Large intestine (tissue), 3 donors: ENCODE data around the gene FFAR1. TPM values are rescaled to one million over a fixed set of nuclear protein-coding genes. Genes with fewer than 3 reads are reported as not detected.

Experiments used
- DNase-seq, 2 donors: peaks; one replicate each; pipeline versions ENCODE4 v3.0.0 to v3.0.0-alpha.2; 2013
- H3K27ac ChIP-seq: one replicate; pipeline ENCODE4 v1.5.1; 2013; ENCODE audit warnings: low read length
- H3K27me3 ChIP-seq: 2 replicates; pipeline ENCODE4 v1.6.1; 2013; ENCODE audit warnings: low read length; ENCODE audit not compliant: control insufficient read depth, insufficient read depth
- H3K36me3 ChIP-seq: 2 replicates; pipeline ENCODE4 v1.6.1; 2013; ENCODE audit warnings: low read length; ENCODE audit not compliant: control insufficient read depth, insufficient read depth
- H3K4me1 ChIP-seq: one replicate; pipeline ENCODE4 v1.6.1; 2013; ENCODE audit warnings: low read length; ENCODE audit not compliant: control insufficient read depth, insufficient read depth
- H3K4me3 ChIP-seq: one replicate; pipeline ENCODE4 v1.5.1; 2013; ENCODE audit warnings: low read length
- H3K9me3 ChIP-seq: one replicate; pipeline ENCODE4 v1.6.1; 2013; ENCODE audit warnings: mild to moderate bottlenecking, low read depth, low read length, moderate library complexity; ENCODE audit not compliant: control insufficient read depth
- WGBS: methylation state at CpG from one replicate; pipeline ENCODE4 v1.1.5; 2013; ENCODE audit warnings: low lambda C conversion rate; ENCODE audit not compliant: insufficient coverage; 5-methylcytosine and 5-hydroxymethylcytosine counted together
- polyA plus RNA-seq: library from polyadenylated mRNA; unstranded; fragments of 120-200 nt; gene quantifications from one replicate; pipeline ENCODE4 v1.2.1, GENCODE V29; 2013

The FFAR1 gene
- polyA plus RNA-seq, 1 donor, result 1.8 TPM

GRCh38 chr19:35341565-35342225, 6.0 kb upstream of the FFAR1 start:
- WGBS, result 100% methylated on average over 1 of the region's 14 CpGs
- Histone ChIP-seq H3K4me3 (no peak overlapping the region), H3K27me3 (no peaks in the 10 kb centered on the region), H3K4me1 (no peaks in the 10 kb centered on the region), H3K36me3 (no peaks in the 10 kb centered on the region), H3K9me3 (no peaks in the 10 kb centered on the region), H3K27ac (no peak overlapping the region)
- DNase-seq, result no peak

DNA sequence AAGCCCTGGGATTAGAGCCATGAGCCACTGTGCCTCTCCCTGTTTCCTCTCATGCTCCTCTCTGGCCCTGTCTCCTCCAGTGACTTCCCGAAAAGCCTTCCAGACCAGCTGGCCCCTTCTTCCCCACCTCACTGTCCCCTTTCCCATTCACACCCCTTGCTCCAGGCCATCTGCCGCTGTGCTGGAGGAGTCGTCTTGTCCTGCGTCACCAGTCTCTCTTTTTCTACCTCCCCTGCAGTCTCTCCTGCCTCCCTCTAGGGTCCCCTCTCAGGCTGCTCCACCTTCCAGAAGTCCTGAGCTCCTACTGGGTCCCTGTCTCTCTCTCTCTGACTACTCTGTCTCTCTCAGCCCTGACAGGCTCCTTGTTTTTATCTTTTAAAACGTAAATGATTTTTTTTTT, 5.3 kb upstream of the FFAR1 start:
- Histone ChIP-seq H3K4me3 (no peak overlapping the region), H3K36me3 (no peaks in the 10 kb centered on the region), H3K27me3 (no peaks in the 10 kb centered on the region), H3K9me3 (no peaks in the 10 kb centered on the region), H3K27ac (no peak overlapping the region), H3K4me1 (no peaks in the 10 kb centered on the region)
- DNase-seq, result no peak
- 42% methylated on average over 3 of the region's 5 CpGs for WGBS

DNA sequence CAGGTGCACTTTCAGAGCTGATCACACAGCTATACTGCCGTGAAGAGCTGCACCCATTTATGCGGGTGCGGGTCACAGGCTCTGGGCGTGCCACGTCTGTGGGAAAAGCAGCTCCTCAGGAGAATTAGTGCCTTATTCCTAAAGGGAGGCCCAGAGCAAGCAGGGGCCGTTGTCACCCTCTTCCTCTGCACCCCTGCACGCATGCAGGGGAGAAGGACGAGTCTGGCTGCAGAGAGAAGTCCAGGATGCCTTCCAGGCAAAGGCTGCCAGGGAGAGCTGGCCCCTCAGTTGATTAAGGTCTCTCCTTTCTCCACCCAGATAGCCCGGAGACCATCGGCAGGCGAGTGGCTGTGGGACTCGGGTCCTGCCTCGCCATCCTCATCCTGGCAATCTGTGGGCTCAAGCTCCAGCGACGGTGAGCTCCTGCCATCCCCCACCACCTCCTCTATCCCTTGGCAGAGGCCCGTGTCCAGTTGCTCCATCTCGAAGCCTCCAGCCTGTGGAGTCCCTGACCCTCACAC, 3.1 kb upstream of the FFAR1 start:
- no peaks in the 10 kb centered on the region for H3K9me3 ChIP-seq
- no peak overlapping the region for H3K4me3 ChIP-seq
- no peaks in the 10 kb centered on the region for H3K4me1 ChIP-seq
- WGBS, result no CpG with 5 or more reads among the region's 17 CpGs
- no peak overlapping the region for H3K27ac ChIP-seq
- H3K27me3 ChIP-seq, result no peaks in the 10 kb centered on the region
- H3K36me3 ChIP-seq, result no peaks in the 10 kb centered on the region
- no peak for DNase-seq

- Histone ChIP-seq H3K9me3 (no peaks in the 10 kb centered on the region), H3K36me3 (no peaks in the 10 kb centered on the region), H3K4me3 (no peak overlapping the region), H3K27me3 (no peaks in the 10 kb centered on the region), H3K4me1 (no peaks in the 10 kb centered on the region), H3K27ac (no peak overlapping the region)
- WGBS, result no CpG with 5 or more reads among the region's 11 CpGs
- DNase-seq, result no peak
Measured at GRCh38 chr19:35345671-35346111, 2.0 kb upstream of the FFAR1 start.

DNA sequence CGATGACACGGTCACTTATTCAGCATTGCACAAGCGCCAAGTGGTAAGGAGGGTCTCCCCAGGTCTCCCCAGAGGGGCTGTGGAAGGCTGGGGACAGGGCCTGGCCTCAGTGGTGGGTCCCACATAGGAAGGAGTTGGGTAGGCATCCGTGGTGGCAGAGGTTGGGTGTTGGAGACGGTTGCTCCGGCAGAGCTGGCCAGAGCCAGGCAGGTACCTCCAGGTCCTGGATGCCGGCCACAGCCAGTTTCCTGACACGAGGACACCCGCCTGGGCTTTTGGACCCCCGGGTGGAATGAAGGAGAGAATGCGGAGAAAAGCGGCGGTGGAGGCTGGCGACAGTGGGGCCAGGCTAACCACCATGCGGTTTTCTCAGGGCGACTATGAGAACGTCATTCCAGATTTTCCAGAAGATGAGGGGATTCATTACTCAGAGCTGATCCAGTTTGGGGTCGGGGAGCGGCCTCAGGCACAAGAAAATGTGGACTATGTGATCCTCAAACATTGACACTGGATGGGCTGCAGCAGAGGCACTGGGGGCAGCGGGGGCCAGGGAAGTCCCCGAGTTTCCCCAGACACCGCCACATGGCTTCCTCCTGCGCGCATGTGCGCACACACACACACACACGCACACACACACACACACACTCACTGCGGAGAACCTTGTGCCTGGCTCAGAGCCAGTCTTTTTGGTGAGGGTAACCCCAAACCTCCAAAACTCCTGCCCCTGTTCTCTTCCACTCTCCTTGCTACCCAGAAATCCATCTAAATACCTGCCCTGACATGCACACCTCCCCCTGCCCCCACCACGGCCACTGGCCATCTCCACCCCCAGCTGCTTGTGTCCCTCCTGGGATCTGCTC, 1.3 kb upstream of the FFAR1 start:
- DNase-seq, result no peak
- Histone ChIP-seq H3K36me3 (no peaks in the 10 kb centered on the region), H3K9me3 (no peaks in the 10 kb centered on the region), H3K4me1 (no peaks in the 10 kb centered on the region), H3K4me3 (no peak overlapping the region), H3K27ac (no peak overlapping the region), H3K27me3 (no peaks in the 10 kb centered on the region)
- no CpG with 5 or more reads among the region's 28 CpGs for WGBS

DNA sequence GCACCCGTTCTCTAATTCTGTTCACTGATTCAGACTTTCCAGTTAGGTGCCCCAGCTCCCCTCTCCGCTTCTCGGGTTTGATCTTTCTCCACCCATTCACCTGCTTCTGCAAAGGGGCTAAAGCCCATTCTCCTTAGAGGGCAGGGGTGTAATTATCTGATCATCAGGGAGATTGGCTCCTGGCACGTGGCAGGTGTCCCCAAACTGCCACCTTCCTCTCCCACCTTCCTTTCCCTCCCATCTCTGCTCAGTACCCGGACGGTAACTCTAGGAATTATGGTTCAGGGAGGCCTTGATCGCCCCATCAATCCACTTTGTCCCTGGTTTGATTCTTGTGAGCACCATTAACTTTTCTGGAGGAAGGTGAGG, 212 bp downstream of the FFAR1 start:
- Histone ChIP-seq H3K27ac (no peak overlapping the region), H3K9me3 (peaks cover 5% of the 10 kb centered on the region), H3K4me3 (no peak overlapping the region)

GRCh38 chr19:35348911-35349611, 1.4 kb downstream of the FFAR1 start:
- WGBS, result no CpG with 5 or more reads among the region's 18 CpGs
- H3K27ac ChIP-seq, result no peak overlapping the region
- no peak for DNase-seq

More for the DNA sequence above, 212 bp downstream of the FFAR1 start:
- DNase-seq, result no peak
- no peaks in the 10 kb centered on the region for H3K27me3 ChIP-seq
- no peaks in the 10 kb centered on the region for H3K36me3 ChIP-seq
- 100% methylated on average over 1 of the region's 7 CpGs for WGBS
- H3K4me1 ChIP-seq, result no peaks in the 10 kb centered on the region

GRCh38 chr19:35349614-35350521, 2.2 kb downstream of the FFAR1 start:
- Histone ChIP-seq H3K4me3 (no peak overlapping the region), H3K9me3 (peaks cover 5% of the 10 kb centered on the region), H3K36me3 (no peaks in the 10 kb centered on the region), H3K27me3 (no peaks in the 10 kb centered on the region), H3K4me1 (no peaks in the 10 kb centered on the region), H3K27ac (no peak overlapping the region)
- 76% methylated on average over 2 of the region's 17 CpGs for WGBS
- no peak for DNase-seq

More at GRCh38 chr19:35348911-35349611, 1.4 kb downstream of the FFAR1 start:
- no peaks in the 10 kb centered on the region for H3K4me1 ChIP-seq
- peaks cover 5% of the 10 kb centered on the region for H3K9me3 ChIP-seq
- no peak overlapping the region for H3K4me3 ChIP-seq
- no peaks in the 10 kb centered on the region for H3K27me3 ChIP-seq
- no peaks in the 10 kb centered on the region for H3K36me3 ChIP-seq

DNA sequence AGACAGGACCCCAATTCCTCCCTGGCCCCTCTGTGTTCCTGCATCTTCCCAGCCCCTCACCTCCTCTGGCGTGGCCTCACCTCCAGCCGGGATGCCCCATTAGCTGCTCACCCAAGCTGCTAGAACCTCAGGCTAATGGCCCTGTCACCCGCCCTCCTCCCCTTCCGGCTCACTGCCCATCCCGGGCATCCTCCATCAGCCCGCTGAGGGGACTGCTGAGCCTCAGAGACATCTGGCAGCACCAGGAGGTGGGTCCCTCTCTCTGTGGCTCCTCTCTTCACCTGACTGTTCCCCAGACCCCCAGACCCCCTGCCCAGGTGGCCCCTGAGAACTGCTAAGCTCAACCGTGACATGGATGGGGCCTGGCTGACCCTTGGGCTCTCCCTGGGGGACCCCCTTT, 2.9 kb downstream of the FFAR1 start:
- DNase-seq, result no peak
- Histone ChIP-seq H3K4me1 (no peaks in the 10 kb centered on the region), H3K27ac (no peak overlapping the region), H3K4me3 (no peak overlapping the region), H3K27me3 (no peaks in the 10 kb centered on the region), H3K9me3 (peaks cover 5% of the 10 kb centered on the region), H3K36me3 (no peaks in the 10 kb centered on the region)
- WGBS, result no CpG with 5 or more reads among the region's 7 CpGs
